Colonic mucosa (tissue), 4 donors: ENCODE data around the gene RBM42. TPM values are rescaled to one million over a fixed set of nuclear protein-coding genes. Genes with fewer than 3 reads are reported as not detected.
"Not testable (repeated sequence)": the region's sequence is repeated elsewhere in the genome, so short reads cannot be mapped to it uniquely, and the experiment has no call there.

Source experiments
- DNase-seq: peaks from one replicate; pipeline ENCODE4 v3.0.0-alpha.2; 2020
- H3K27ac ChIP-seq: fragments of 200-600 bp; one replicate; pipeline ENCODE4 v1.8.0; 2021
- H3K27me3 ChIP-seq: fragments of 200-600 bp; one replicate; pipeline ENCODE4 v1.8.0; 2021
- H3K36me3 ChIP-seq: fragments of 200-600 bp; one replicate; pipeline ENCODE4 v1.8.0; 2021
- H3K4me1 ChIP-seq: fragments of 200-600 bp; one replicate; pipeline ENCODE4 v1.8.0; 2021; ENCODE audit warnings: mild to moderate bottlenecking
- H3K4me3 ChIP-seq: fragments of 200-600 bp; one replicate; pipeline ENCODE4 v1.8.0; 2021
- H3K9ac ChIP-seq, 2 donors: one replicate each; pipeline ENCODE4 v1.7.0; 2013; ENCODE audit warnings: control low read depth in 2 of 2, low read depth in 2 of 2, low read length in 2 of 2
- H3K9me3 ChIP-seq: fragments of 200-600 bp; one replicate; pipeline ENCODE4 v1.8.0; 2021
- intact Hi-C: fragments of 100-400 bp; cut with DNase I; formaldehyde crosslinking; loops from one replicate; pipeline ENCODE4 v1.14.1; 2022
- total RNA-seq, 2 donors: library from RNA; stranded (reverse); fragmentation: NEBNext Ultra II Directional in 1 of 2; extraction: Animal tissue kit (Norgen Biotek cat#: 25700) in 1 of 2; gene quantifications; one replicate each; pipeline ENCODE4 v1.2.1, GENCODE V29; 2021
- TF ChIP-seq, protein P1 (sequence below): fragments of 200-600 bp; IDR thresholded peaks from one replicate; pipeline ENCODE4 v1.8.0; 2022; ENCODE audit warnings: antibody characterized with exemption, mild to moderate bottlenecking
- donor health status: healthy.
- donor health status: DM: no; HTN: no; CAD: no.
- donor health status: DM: no; HTN: no; CAD: no.

The RBM42 gene
- total RNA-seq, 2 donors from 2014 or later, result 73.5 to 117 TPM

GRCh38 chr19:35592226-35592625 lies 36.6 kb upstream of the RBM42 start:
- TF ChIP-seq, protein P1, sequence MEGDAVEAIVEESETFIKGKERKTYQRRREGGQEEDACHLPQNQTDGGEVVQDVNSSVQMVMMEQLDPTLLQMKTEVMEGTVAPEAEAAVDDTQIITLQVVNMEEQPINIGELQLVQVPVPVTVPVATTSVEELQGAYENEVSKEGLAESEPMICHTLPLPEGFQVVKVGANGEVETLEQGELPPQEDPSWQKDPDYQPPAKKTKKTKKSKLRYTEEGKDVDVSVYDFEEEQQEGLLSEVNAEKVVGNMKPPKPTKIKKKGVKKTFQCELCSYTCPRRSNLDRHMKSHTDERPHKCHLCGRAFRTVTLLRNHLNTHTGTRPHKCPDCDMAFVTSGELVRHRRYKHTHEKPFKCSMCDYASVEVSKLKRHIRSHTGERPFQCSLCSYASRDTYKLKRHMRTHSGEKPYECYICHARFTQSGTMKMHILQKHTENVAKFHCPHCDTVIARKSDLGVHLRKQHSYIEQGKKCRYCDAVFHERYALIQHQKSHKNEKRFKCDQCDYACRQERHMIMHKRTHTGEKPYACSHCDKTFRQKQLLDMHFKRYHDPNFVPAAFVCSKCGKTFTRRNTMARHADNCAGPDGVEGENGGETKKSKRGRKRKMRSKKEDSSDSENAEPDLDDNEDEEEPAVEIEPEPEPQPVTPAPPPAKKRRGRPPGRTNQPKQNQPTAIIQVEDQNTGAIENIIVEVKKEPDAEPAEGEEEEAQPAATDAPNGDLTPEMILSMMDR, result peak; percentile 43
- intact Hi-C loops, result no loop called here

DNA sequence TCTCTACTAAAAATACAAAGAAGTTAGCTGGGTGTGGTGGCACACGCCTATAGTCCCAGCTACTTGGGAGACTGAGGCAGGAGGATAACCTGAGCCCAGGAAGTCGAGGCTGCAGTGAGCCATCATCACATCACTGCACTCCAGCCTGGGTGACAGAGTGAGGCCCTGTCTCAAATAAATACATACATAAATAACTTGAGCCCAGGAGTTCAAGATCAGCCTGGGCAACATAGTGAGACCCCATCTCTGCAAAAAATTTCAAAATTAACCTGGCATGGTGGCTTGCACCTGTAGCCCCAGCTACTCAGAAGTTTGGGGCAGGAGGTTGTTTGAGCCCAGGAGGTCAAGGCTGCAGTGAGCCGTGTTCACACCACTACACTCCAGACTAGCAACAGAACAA lies 33.8 kb upstream of the RBM42 start:
- H3K9me3 ChIP-seq, intact Hi-C loops, H3K4me1 ChIP-seq: not testable (repeated sequence)

More at GRCh38 chr19:35592226-35592625, 36.6 kb upstream of the RBM42 start:
- no peak overlapping the region for H3K4me3 ChIP-seq
- H3K9me3 ChIP-seq, result no peaks in the 10 kb centered on the region
- no peak for DNase-seq
- no peaks in the 10 kb centered on the region for H3K36me3 ChIP-seq
- H3K4me1 ChIP-seq, result no peaks in the 10 kb centered on the region
- H3K27me3 ChIP-seq, result no peaks in the 10 kb centered on the region
- no peak overlapping the region for H3K27ac ChIP-seq
- H3K9ac ChIP-seq, result no peak overlapping the region

GRCh38 chr19:35595928-35596327 lies 32.9 kb upstream of the RBM42 start:
- H3K9ac ChIP-seq, result no peak overlapping the region
- no peak overlapping the region for H3K4me3 ChIP-seq
- intact Hi-C loops, result no loop called here
- no peaks in the 10 kb centered on the region for H3K4me1 ChIP-seq
- no peak for DNase-seq
- H3K9me3 ChIP-seq, result no peaks in the 10 kb centered on the region
- H3K36me3 ChIP-seq, result no peaks in the 10 kb centered on the region
- H3K27ac ChIP-seq, result no peak overlapping the region
- no peaks in the 10 kb centered on the region for H3K27me3 ChIP-seq
- TF ChIP-seq, protein P1, result no peak

More for the DNA sequence above, 33.8 kb upstream of the RBM42 start:
- H3K27ac ChIP-seq, H3K9ac ChIP-seq, H3K27me3 ChIP-seq, H3K36me3 ChIP-seq, H3K4me3 ChIP-seq, DNase-seq: not testable (repeated sequence)

DNA sequence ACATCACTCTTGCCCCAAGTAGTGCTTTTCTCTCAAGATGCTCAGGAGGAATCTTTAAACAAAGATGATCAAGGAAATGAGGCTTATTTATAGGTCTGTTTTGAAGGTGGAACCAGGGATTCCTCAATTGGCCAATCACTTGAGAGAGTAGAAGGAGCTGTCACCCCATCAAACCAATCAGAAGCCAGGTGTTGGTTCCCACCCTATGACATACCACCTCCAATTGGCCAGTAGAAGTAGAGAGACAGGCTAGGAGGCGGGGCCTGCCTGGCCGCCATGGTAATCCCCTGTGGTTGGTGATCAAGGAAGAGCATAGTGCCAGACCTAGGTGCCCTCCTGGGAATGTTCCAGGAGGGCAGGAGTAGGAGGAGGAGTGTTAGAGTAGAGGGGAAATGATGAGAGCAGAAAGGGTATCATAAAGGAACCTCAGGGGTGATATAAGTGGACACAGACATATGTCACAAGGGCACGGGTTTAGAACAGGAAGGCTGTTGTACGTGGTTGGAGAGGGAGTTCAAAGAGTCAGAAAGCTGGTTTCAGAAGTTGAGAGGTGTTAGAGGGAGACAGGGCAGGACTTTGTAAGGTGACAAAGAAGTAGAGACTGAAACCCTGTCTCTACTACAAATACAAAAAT lies 32.4 kb upstream of the RBM42 start:
- intact Hi-C loops, result no loop called here
- DNase-seq, result no peak
- no peaks in the 10 kb centered on the region for H3K9me3 ChIP-seq
- H3K4me3 ChIP-seq, result no peak overlapping the region
- no peak overlapping the region for H3K9ac ChIP-seq
- no peak overlapping the region for H3K27ac ChIP-seq
- H3K36me3 ChIP-seq, result no peaks in the 10 kb centered on the region
- TF ChIP-seq, protein P1, result no peak
- H3K4me1 ChIP-seq, result no peaks in the 10 kb centered on the region
- no peaks in the 10 kb centered on the region for H3K27me3 ChIP-seq

- Histone ChIP-seq H3K27ac (no peak overlapping the region), H3K36me3 (no peaks in the 10 kb centered on the region), H3K4me1 (no peaks in the 10 kb centered on the region), H3K9me3 (no peaks in the 10 kb centered on the region), H3K9ac (no peak overlapping the region), H3K27me3 (no peaks in the 10 kb centered on the region), H3K4me3 (no peak overlapping the region)
- intact Hi-C loops, result no loop called here
- DNase-seq, result no peak
- TF ChIP-seq, protein P1, result no peak
These were observed 26.9 kb upstream of the RBM42 start for GRCh38 chr19:35601971-35602370.

- H3K9ac ChIP-seq, intact Hi-C loops, H3K27me3 ChIP-seq, H3K36me3 ChIP-seq, H3K4me3 ChIP-seq, H3K27ac ChIP-seq, H3K4me1 ChIP-seq, DNase-seq, H3K9me3 ChIP-seq: not testable (repeated sequence)
These were observed 24.4 kb upstream of the RBM42 start for GRCh38 chr19:35604436-35604835.

DNA sequence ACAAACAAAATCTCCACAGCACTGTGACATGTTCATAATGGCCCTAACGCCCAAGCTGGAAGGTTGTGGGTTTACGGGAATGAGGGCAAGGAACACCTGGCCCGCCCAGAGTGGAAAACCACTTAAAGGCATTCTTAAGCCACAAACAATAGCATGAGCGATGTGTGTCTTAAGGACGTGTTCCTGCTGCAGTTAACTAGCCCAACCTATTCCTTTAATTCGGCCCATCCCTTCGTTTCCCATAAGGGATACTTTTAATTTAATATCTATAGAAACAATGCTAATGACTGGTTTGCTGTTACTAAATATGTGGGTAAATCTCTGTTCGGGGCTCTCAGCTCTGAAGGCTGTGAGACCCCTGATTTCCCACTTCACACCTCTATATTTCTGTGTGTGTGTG lies 21.7 kb upstream of the RBM42 start:
- H3K9ac ChIP-seq, DNase-seq, H3K36me3 ChIP-seq, H3K4me1 ChIP-seq, intact Hi-C loops, H3K27ac ChIP-seq, H3K27me3 ChIP-seq, H3K4me3 ChIP-seq, H3K9me3 ChIP-seq: not testable (repeated sequence)
